OCI-LY7 (cell line): ENCODE results near the gene B4GALNT4. TPM values are rescaled to one million over a fixed set of nuclear protein-coding genes. Genes with fewer than 3 reads are reported as not detected.

ENCODE experiments used
- BruUV-seq: library from RNA; stranded (reverse); fragments of 400-500 nt; replicated peaks from 2 replicates; lab custom pipeline; 2021; lab: Mats Ljungman, UMichigan
- CTCF ChIA-PET: fragments of 300-600 bp; sonication (Branson Sonifier 250); formaldehyde crosslinking; loops from one replicate; lab custom pipeline; 2022; ENCODE audit warnings: antibody characterized with exemption; ENCODE audit not compliant: unreplicated experiment; lab: Charles Lee
- POLR2A ChIA-PET: fragments of 300-600 bp; sonication (Branson Sonifier 250); formaldehyde crosslinking; loops from one replicate; lab custom pipeline; 2022; ENCODE audit warnings: antibody characterized with exemption; lab: Charles Lee
- DNase-seq: peaks from one replicate; pipeline ENCODE4 v3.0.0-alpha.2; 2015; ENCODE audit warnings: low spot score
- H2AFZ ChIP-seq: fragments of 200-600 bp; sonication (generic), shearing (Covaris generic); 2 replicates; pipeline ENCODE4 v1.6.1; 2014; ENCODE audit warnings: mild to moderate bottlenecking, antibody characterized with exemption, low read length, moderate library complexity
- H3K27ac ChIP-seq: fragments of 200-600 bp; sonication (generic); 2 replicates; pipeline ENCODE4 v1.5.1; 2014; ENCODE audit warnings: mixed run types, low read depth, mild to moderate bottlenecking, moderate library complexity, low read length, inconsistent platforms; ENCODE audit not compliant: poor library complexity, severe bottlenecking
- H3K36me3 ChIP-seq: fragments of 200-600 bp; sonication (generic); 2 replicates; pipeline ENCODE4 v1.6.1; 2014; ENCODE audit warnings: mild to moderate bottlenecking, antibody characterized with exemption, low read length, moderate library complexity, mixed read lengths; ENCODE audit not compliant: insufficient read depth
- H3K4me1 ChIP-seq: fragments of 200-600 bp; sonication (generic); 2 replicates; pipeline ENCODE4 v1.5.1; 2014; ENCODE audit warnings: mild to moderate bottlenecking, low read length; ENCODE audit not compliant: insufficient read depth, poor library complexity, severe bottlenecking
- H3K4me2 ChIP-seq: fragments of 200-600 bp; sonication (generic); 2 replicates; pipeline ENCODE4 v1.6.1; 2014; ENCODE audit warnings: mild to moderate bottlenecking, low read length
- H3K4me3 ChIP-seq: fragments of 200-600 bp; sonication (generic); 2 replicates; pipeline ENCODE4 v1.5.1; 2014; ENCODE audit warnings: mild to moderate bottlenecking, low read depth, low read length; ENCODE audit not compliant: poor library complexity, severe bottlenecking
- H3K79me2 ChIP-seq: fragments of 200-600 bp; sonication (generic); 2 replicates; pipeline ENCODE4 v1.6.1; 2016; ENCODE audit warnings: low read depth, mild to moderate bottlenecking, low read length, moderate library complexity, mixed read lengths; ENCODE audit not compliant: insufficient read depth
- H3K9me2 ChIP-seq: fragments of 200-600 bp; sonication (generic); 2 replicates; pipeline ENCODE4 v1.6.1; 2016; ENCODE audit warnings: mild to moderate bottlenecking, low read length, mixed read lengths; ENCODE audit not compliant: insufficient read depth
- H3K9me3 ChIP-seq: fragments of 200-600 bp; sonication (generic); 2 replicates; pipeline ENCODE4 v1.6.1; 2014; ENCODE audit warnings: mild to moderate bottlenecking, mixed run types, low read length, mixed read lengths
- H4K20me1 ChIP-seq: fragments of 200-600 bp; sonication (generic); 2 replicates; pipeline ENCODE4 v1.6.1; 2014; ENCODE audit warnings: mild to moderate bottlenecking, antibody characterized with exemption, low read length, moderate library complexity, mixed read lengths; ENCODE audit not compliant: insufficient read depth
- CTCF ChIP-seq: fragments of 200-600 bp; sonication (generic); conservative IDR thresholded peaks from 2 replicates; pipeline ENCODE4 v1.5.1; 2014; ENCODE audit warnings: mild to moderate bottlenecking, antibody characterized with exemption, low read length, moderate library complexity, mixed read lengths
- EZH2phosphoT487 ChIP-seq: fragments of 200-600 bp; sonication (generic); IDR thresholded peaks from 2 replicates; pipeline ENCODE4 v1.6.1; 2018; ENCODE audit warnings: low read depth, borderline replicate concordance, mild to moderate bottlenecking, mixed run types, antibody characterized with exemption, low read length, moderate library complexity, mixed read lengths
- intact Hi-C: fragments of 100-400 bp; cut with micrococcal nuclease; formaldehyde crosslinking; loops from one replicate; pipeline ENCODE4 v1.10.0; 2022; ENCODE audit not compliant: unreplicated experiment
- total RNA-seq, 2 experiments: library from RNA; depleted of rRNA in 1 of 2; stranded (reverse); fragments of >200 nt in 1 of 2; shearing (Covaris generic) in 1 of 2; gene quantifications; 2 replicates each; pipeline ENCODE4 v1.2.3, GENCODE V29; 2014 to 2022

The B4GALNT4 gene
- total RNA-seq, 2 experiments from 2014 or later, result not detected

DNA sequence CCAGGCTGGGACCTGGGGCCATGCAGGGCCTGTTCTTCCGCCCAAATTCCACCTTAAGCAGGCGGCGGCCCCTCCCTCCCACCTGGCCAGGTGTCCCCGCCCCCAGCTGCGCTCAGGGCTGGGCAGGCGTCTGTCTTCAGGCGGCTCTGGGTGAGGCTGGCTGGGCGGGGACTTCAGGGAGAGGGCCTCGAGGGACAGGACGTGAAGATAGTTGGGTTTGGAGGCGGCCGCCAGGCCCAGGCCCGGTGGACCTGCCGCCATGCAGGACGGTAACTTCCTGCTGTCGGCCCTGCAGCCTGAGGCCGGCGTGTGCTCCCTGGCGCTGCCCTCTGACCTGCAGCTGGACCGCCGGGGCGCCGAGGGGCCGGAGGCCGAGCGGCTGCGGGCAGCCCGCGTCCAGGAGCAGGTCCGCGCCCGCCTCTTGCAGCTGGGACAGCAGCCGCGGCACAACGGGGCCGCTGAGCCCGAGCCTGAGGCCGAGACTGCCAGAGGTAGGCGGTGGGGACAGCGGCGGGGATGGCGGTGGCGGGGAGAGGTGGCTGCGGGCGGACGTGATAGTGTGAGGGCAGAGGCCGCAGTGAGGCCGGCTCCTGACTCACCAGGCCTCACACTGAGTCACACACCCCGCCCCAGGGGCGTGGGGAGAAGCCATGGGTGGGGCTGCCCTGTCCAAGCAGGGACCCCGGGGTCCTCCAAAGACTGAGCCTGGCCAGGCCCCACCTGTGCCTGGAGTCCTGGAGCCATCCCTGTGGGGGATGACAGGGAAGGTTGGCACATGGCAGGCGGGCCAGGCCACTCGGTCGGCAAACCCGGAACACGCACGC lies 24.9 kb downstream of the B4GALNT4 start, which contains the start of gene PKP3:
Gene PKP3 (plus strand): TSS at position 176 of the 824 bp plus-strand sequence. CDS start 84 bp downstream, at position 260.
- Histone ChIP-seq H3K9me2 (no peaks in the 10 kb centered on the region), H3K9me3 (no peaks in the 10 kb centered on the region), H3K4me3 (no peak within 1 kb of the TSS), H4K20me1 (no peaks in the 10 kb centered on the region), H3K27ac (no peak within 1 kb of the TSS), H3K4me2 (no peak within 1 kb of the TSS), H3K79me2 (no peaks in the 10 kb centered on the region), H3K36me3 (no peaks in the 10 kb centered on the region), H2AFZ (no peak within 1 kb of the TSS), H3K4me1 (no peaks in the 10 kb centered on the region)
- no peak for DNase-seq
- POLR2A ChIA-PET, result no interaction called here
- no TSS peak for BruUV-seq
- CTCF ChIA-PET, result no interaction called here
- TF ChIP-seq CTCF (no peak), EZH2phosphoT487 (no peak)
- intact Hi-C loops, result no loop called here

GRCh38 chr11:394858-395655 lies 25.8 kb downstream of the B4GALNT4 start:
- H3K4me2 ChIP-seq, result no peak overlapping the region
- no peaks in the 10 kb centered on the region for H3K9me2 ChIP-seq
- H2AFZ ChIP-seq, result no peak overlapping the region
- H3K9me3 ChIP-seq, result no peaks in the 10 kb centered on the region
- H3K79me2 ChIP-seq, result no peaks in the 10 kb centered on the region
- H3K27ac ChIP-seq, result no peak overlapping the region
- H3K36me3 ChIP-seq, result no peaks in the 10 kb centered on the region
- ChIA-PET CTCF (no interaction called here), POLR2A (no interaction called here)
- no TSS peak for BruUV-seq
- DNase-seq, result no peak
- H4K20me1 ChIP-seq, result no peaks in the 10 kb centered on the region
- H3K4me3 ChIP-seq, result no peak overlapping the region
- TF ChIP-seq CTCF, result no peak
- no peak for TF ChIP-seq EZH2phosphoT487
- H3K4me1 ChIP-seq, result no peaks in the 10 kb centered on the region
- intact Hi-C loops, result no loop called here
